ENCODE data around the gene TRAF5.

- TF ChIP-seq CTCF (IDR thresholded peaks at IDR 0.05) = no peak
- TF ChIP-seq ZBTB21 (CRISPR knock-in tag; IDR thresholded peaks at IDR 0.05; ENCODE audit: borderline replicate concordance) = no peak
- no peak for TF ChIP-seq SP1 (CRISPR knock-in tag; conservative IDR thresholded peaks at IDR 0.05)
- TF ChIP-seq ATF2 (CRISPR knock-in tag; IDR thresholded peaks at IDR 0.05; ENCODE audit: borderline replicate concordance, low read depth) = no peak
- no peak for TF ChIP-seq TEAD4 (CRISPR knock-in tag; IDR thresholded peaks at IDR 0.05)
- TF ChIP-seq E2F4 (CRISPR knock-in tag; IDR thresholded peaks at IDR 0.05; ENCODE audit: borderline replicate concordance, low read depth) = no peak
- no peak for TF ChIP-seq ARID4B (CRISPR knock-in tag; IDR thresholded peaks at IDR 0.05; ENCODE audit: borderline replicate concordance)
- no peak for TF ChIP-seq ESRRA (CRISPR knock-in tag; IDR thresholded peaks at IDR 0.05; ENCODE audit: borderline replicate concordance)
- TF ChIP-seq E2F5 (CRISPR knock-in tag; IDR thresholded peaks at IDR 0.05) = no peak
- TF ChIP-seq NFYB (CRISPR knock-in tag; conservative IDR thresholded peaks at IDR 0.05; ENCODE audit: low read depth) = no peak
- no peak for TF ChIP-seq CDX4 (CRISPR knock-in tag; IDR thresholded peaks at IDR 0.05; ENCODE audit: borderline replicate concordance)
- no peak for TF ChIP-seq MAX (CRISPR knock-in tag; IDR thresholded peaks at IDR 0.05)
- TF ChIP-seq NFE2L1 (CRISPR knock-in tag; IDR thresholded peaks at IDR 0.05) = no peak
These were observed 5.5 kb downstream of the TRAF5 start for GRCh38 chr1:211332036-211332616.
